GM18511 (cell line): ENCODE results near the gene GJB4.
A peak's percentile ranks its signal among the peaks of the same experiment; 100 is the strongest.
"Not testable (repeated sequence)": the region's sequence is repeated elsewhere in the genome, so short reads cannot be mapped to it uniquely, and the experiment has no call there.

ENCODE experiments used
- ATAC-seq: cut with Tn5 transposase; IDR thresholded peaks from one replicate; pipeline ENCODE4 v1.9.1; 2021; ENCODE audit warnings: mild to moderate bottlenecking, moderate library complexity; ENCODE audit not compliant: unreplicated experiment

GJB4 gene

GRCh38 chr1:34759503-34760357 is at the start of gene GJB4:
Gene GJB4, plus strand, starts transcription at chr1:34759740. Its CDS starts 1,515 bp downstream, at chr1:34761255.
- no peak for ATAC-seq

GRCh38 chr1:34710812-34711211 is 48.7 kb upstream of the GJB4 start:
- ATAC-seq = no peak

- no peak for ATAC-seq
These were observed 48.1 kb upstream of the GJB4 start for GRCh38 chr1:34711485-34711884.

GRCh38 chr1:34712007-34712688 is 47.4 kb upstream of the GJB4 start:
- no peak for ATAC-seq

- ATAC-seq = no peak
These were observed 46.1 kb upstream of the GJB4 start for GRCh38 chr1:34713443-34713842.

GRCh38 chr1:34714386-34714785 is 45.2 kb upstream of the GJB4 start:
- no peak for ATAC-seq

- no peak for ATAC-seq
These were observed 44.4 kb upstream of the GJB4 start for GRCh38 chr1:34715139-34715538.

GRCh38 chr1:34721241-34721640 is 38.3 kb upstream of the GJB4 start:
- ATAC-seq = no peak

- no peak for ATAC-seq
These were observed 37.7 kb upstream of the GJB4 start for GRCh38 chr1:34721646-34722355.

- ATAC-seq = no peak
These were observed 32.7 kb upstream of the GJB4 start for GRCh38 chr1:34726861-34727260.

- ATAC-seq = no peak
These were observed 29.1 kb upstream of the GJB4 start for GRCh38 chr1:34730485-34730884.

GRCh38 chr1:34732831-34733230 is 26.7 kb upstream of the GJB4 start:
- not testable (repeated sequence) for ATAC-seq

- ATAC-seq = no peak
These were observed 22.8 kb upstream of the GJB4 start for GRCh38 chr1:34736692-34737091.

GRCh38 chr1:34737236-34737635 is 22.3 kb upstream of the GJB4 start:
- ATAC-seq = not testable (repeated sequence)

GRCh38 chr1:34739613-34740012 is 19.9 kb upstream of the GJB4 start:
- ATAC-seq = no peak

- no peak for ATAC-seq
These were observed 19.2 kb upstream of the GJB4 start for GRCh38 chr1:34740161-34740868.

GRCh38 chr1:34742667-34743270 is 16.8 kb upstream of the GJB4 start:
- peak; percentile 69 for ATAC-seq

GRCh38 chr1:34743775-34744174 is 15.8 kb upstream of the GJB4 start:
- no peak for ATAC-seq

GRCh38 chr1:34744851-34745250 is 14.7 kb upstream of the GJB4 start:
- ATAC-seq = no peak

- no peak for ATAC-seq
These were observed 13.9 kb upstream of the GJB4 start for GRCh38 chr1:34745666-34746065.

GRCh38 chr1:34746101-34746500 is 13.4 kb upstream of the GJB4 start:
- ATAC-seq = no peak
